Activated CD4-positive, alpha-beta T cell treated with anti-CD3 and anti-CD28 coated beads for 36 hours (primary cell): ENCODE measurements around the gene UGT1A9. TPM values are rescaled to one million over a fixed set of nuclear protein-coding genes. Genes with fewer than 3 reads are reported as not detected.

Source experiments
- ATAC-seq: fragments of 200-7000 bp; cut with Tn5 transposase; one replicate; pipeline ENCODE4 v1.10.0; 2021; ENCODE audit warnings: mild to moderate bottlenecking, moderate library complexity
- CTCF ChIA-PET: fragments of 350-600 bp; sonication (Branson Sonifier 250); formaldehyde crosslinking; loops from one replicate; lab custom pipeline; 2021; ENCODE audit warnings: antibody characterized with exemption; lab: Charles Lee
- POLR2A ChIA-PET: fragments of 350-600 bp; sonication (Branson Sonifier 250); formaldehyde crosslinking; loops from one replicate; lab custom pipeline; 2021; ENCODE audit warnings: antibody characterized with exemption, inconsistent platforms; lab: Charles Lee
- DNase-seq: peaks from one replicate; pipeline ENCODE4 v3.0.0-alpha.2; 2020
- H3K27ac Mint-ChIP-seq: one replicate; pipeline ENCODE4 v1.8.0; 2021; ENCODE audit warnings: mixed read lengths
- H3K27me3 Mint-ChIP-seq: one replicate; pipeline ENCODE4 v1.8.0; 2021; ENCODE audit warnings: mixed read lengths
- H3K36me3 Mint-ChIP-seq: one replicate; pipeline ENCODE4 v1.8.0; 2021; ENCODE audit warnings: low read depth, mixed read lengths
- H3K4me1 Mint-ChIP-seq: one replicate; pipeline ENCODE4 v1.8.0; 2021; ENCODE audit warnings: mixed read lengths
- H3K4me3 Mint-ChIP-seq: one replicate; pipeline ENCODE4 v1.8.0; 2021; ENCODE audit warnings: mild to moderate bottlenecking, moderate library complexity, mixed read lengths
- H3K9me3 Mint-ChIP-seq: one replicate; pipeline ENCODE4 v1.8.0; 2021; ENCODE audit warnings: low read depth, mixed read lengths
- intact Hi-C, 2 experiments: fragments of 100-400 bp; cut with DNase I in 1 of 2; cut with micrococcal nuclease in 1 of 2; formaldehyde crosslinking; loops; one replicate each; pipeline versions ENCODE4 v1.14.2 to v1.15.1; 2022 to 2024; cut with DNase I, micrococcal nuclease
- total RNA-seq, 2 experiments: library from RNA; stranded (reverse); gene quantifications; one replicate each; pipeline ENCODE4 v1.2.3, GENCODE V29; 2021

Gene UGT1A9
- total RNA-seq, 2 experiments from 2014 or later = not detected

DNA sequence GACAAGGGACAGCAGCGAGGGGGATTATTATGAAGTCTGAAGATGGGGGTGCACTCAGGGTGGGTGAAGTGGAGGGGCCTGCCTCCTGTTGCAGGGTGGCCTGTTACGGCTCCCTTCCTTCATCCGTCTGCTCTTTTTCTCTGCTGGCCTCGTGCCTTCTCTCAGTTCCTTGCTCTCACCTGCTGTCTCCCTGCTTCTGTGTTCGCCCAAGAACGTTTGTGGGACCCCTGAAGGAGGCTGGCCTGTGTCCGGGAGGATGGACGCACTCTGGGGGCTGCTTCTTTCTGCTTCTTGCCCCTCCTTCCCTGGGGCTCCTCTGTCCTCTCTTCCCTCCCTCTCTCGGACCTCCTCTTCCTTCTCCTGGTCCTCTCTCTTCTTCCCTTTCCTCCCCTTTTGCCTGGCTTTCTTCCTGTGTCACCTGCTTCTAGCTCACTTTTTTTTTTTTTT lies 120.2 kb downstream of the UGT1A9 start:
- H3K4me1 Mint-ChIP-seq = no peaks in the 10 kb centered on the region
- ATAC-seq = no peak
- ChIA-PET POLR2A (no interaction called here), CTCF (no interaction called here)
- no peak overlapping the region for H3K27ac Mint-ChIP-seq
- intact Hi-C loops = no loop called here
- no peak overlapping the region for H3K4me3 Mint-ChIP-seq
- H3K27me3 Mint-ChIP-seq = no peaks in the 10 kb centered on the region
- H3K36me3 Mint-ChIP-seq = no peaks in the 10 kb centered on the region
- H3K9me3 Mint-ChIP-seq = no peaks in the 10 kb centered on the region
- DNase-seq = no peak

DNA sequence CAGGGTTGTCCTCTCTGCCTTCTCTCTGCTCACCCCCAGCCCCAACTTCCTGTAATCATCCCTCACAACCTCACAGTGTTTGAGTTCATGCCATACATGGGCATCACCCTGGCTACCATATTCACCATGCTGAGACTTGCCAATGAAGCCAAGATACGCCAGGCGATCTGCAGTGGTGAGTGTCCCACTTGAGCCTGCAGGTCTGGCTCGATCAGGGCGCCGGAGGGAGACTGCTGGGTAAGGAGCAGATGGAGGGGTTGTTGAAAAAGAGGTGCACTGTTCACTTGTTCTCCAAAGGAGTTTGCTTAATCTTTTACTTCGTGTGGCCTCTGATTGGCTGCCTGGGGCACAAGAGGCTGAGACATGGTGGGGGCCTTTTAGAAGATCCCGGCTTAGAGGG lies 121.0 kb downstream of the UGT1A9 start:
- intact Hi-C loops = no loop called here
- Mint-ChIP-seq H3K4me3 (no peak overlapping the region), H3K36me3 (no peaks in the 10 kb centered on the region), H3K27me3 (no peaks in the 10 kb centered on the region), H3K4me1 (no peaks in the 10 kb centered on the region), H3K9me3 (no peaks in the 10 kb centered on the region), H3K27ac (no peak overlapping the region)
- POLR2A ChIA-PET = no interaction called here
- CTCF ChIA-PET = no interaction called here
- no peak for ATAC-seq
- DNase-seq = no peak

DNA sequence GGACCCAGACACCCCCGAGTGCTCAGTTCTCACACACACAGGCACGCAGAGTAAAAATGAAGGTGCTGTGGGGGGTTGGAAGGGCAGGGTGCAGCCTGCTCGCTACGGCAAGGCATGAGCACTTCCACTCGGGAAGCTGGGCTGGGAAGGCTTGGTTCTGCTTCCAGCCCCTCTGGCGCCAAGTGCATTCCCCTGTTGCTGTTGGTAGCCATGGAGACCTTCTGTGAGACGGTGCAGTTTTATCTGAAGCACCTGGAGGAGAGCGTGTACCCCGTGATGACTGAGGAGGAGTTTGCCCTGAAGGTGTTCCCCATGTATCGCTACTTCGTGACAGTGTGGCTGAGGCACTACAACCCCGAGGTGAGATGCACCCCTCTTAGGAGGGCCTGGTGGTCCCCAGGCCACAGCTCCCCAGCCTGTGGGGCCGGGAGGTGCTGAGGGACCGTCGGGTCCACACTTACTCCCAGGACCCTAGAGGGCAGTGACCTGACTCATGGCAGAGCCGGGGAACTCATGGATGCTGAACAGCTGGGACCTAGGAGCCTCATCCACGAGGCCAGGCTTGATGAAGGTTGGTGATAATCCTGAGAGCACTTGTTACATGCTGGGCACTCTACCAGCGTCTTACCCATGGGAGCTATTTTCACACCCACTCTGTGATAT lies 121.9 kb downstream of the UGT1A9 start:
- Mint-ChIP-seq H3K27ac (no peak overlapping the region), H3K36me3 (no peaks in the 10 kb centered on the region), H3K4me3 (no peak overlapping the region), H3K9me3 (no peaks in the 10 kb centered on the region), H3K27me3 (no peaks in the 10 kb centered on the region), H3K4me1 (no peaks in the 10 kb centered on the region)
- CTCF ChIA-PET = no interaction called here
- ATAC-seq = no peak
- intact Hi-C loops = no loop called here
- POLR2A ChIA-PET = no interaction called here
- no peak for DNase-seq

DNA sequence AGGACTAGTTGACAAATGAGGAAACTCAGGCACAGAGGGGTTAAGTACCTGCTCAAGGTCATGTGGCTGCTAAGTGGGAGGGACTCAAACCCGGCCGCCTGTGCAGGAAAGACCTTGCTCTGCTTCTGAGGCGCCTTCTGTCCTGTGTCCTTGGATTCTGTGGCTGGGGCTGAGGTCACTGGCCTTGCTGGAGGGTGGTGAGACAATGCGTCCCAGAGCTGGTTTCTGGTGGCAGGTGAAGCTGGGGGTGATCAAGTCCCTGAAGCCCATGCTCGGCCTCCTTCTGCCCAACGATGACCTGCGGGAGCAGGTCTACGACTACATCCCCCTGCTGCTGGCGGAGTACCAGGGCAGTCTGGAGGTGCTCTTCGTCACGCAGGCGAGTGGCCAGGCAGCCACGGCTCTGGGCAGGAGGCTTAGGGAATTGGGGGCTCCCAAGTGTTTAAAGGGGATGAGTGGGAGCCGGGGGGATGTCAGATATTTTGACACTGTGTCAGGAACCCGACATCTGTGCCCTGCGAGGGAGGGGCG lies 122.5 kb downstream of the UGT1A9 start:
- CTCF ChIA-PET = no interaction called here
- Mint-ChIP-seq H3K27me3 (no peaks in the 10 kb centered on the region), H3K36me3 (no peaks in the 10 kb centered on the region), H3K27ac (no peak overlapping the region), H3K9me3 (no peaks in the 10 kb centered on the region), H3K4me1 (no peaks in the 10 kb centered on the region), H3K4me3 (no peak overlapping the region)
- ATAC-seq (no peak), DNase-seq (no peak)
- intact Hi-C loops = no loop called here
- POLR2A ChIA-PET = no interaction called here

DNA sequence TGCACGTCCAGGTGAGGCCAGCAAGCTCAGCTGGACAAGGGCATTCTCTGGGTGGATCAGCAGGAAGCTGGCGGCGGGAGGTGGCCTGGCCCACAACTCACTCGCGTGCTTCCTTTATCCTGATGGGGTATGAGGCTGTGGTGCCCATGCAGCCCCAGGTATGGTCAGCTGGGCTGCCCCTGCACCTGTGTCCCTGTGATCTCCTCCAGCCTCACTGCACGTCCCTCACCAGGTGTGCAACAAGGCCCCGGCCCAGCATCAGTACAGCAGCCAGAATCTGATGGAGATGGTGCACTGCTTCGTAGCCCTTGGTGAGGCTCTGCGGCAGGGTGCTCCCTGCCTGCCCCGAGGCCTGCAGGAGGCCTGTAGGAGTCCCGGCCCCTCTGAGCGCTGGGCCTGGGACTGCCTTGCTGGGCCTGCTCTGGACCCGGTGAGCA lies 124.1 kb downstream of the UGT1A9 start:
- Mint-ChIP-seq H3K9me3 (no peaks in the 10 kb centered on the region), H3K27me3 (peaks cover 4% of the 10 kb centered on the region), H3K27ac (no peak overlapping the region), H3K36me3 (no peaks in the 10 kb centered on the region), H3K4me1 (no peaks in the 10 kb centered on the region), H3K4me3 (no peak overlapping the region)
- intact Hi-C loops = no loop called here
- POLR2A ChIA-PET = no interaction called here
- ATAC-seq (no peak), DNase-seq (no peak)
- CTCF ChIA-PET = no interaction called here

DNA sequence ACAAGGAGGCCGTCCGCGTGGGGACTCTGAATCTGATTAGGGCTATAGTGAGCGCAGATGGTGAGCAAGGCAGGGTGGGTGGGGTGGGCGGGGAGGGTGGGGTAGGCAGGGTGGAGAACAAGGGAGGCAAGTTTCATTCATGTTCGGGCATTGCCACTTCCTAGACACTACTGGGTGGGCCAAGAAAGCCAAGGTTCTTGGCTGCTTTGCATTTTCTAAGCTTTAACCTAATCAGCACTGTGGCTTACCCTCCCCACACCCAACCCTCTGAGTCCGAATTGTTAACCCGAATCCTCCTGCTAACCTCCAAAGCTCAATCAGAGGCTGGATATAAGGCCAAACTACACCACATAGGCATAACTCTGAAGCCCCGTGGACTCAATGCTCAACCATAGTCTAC lies 124.6 kb downstream of the UGT1A9 start:
- Mint-ChIP-seq H3K9me3 (no peaks in the 10 kb centered on the region), H3K27ac (no peak overlapping the region), H3K36me3 (no peaks in the 10 kb centered on the region), H3K4me1 (peaks cover 2% of the 10 kb centered on the region), H3K27me3 (peaks cover 4% of the 10 kb centered on the region), H3K4me3 (no peak overlapping the region)
- no peak for ATAC-seq
- POLR2A ChIA-PET = no interaction called here
- intact Hi-C loops = no loop called here
- CTCF ChIA-PET = no interaction called here
- DNase-seq = no peak

DNA sequence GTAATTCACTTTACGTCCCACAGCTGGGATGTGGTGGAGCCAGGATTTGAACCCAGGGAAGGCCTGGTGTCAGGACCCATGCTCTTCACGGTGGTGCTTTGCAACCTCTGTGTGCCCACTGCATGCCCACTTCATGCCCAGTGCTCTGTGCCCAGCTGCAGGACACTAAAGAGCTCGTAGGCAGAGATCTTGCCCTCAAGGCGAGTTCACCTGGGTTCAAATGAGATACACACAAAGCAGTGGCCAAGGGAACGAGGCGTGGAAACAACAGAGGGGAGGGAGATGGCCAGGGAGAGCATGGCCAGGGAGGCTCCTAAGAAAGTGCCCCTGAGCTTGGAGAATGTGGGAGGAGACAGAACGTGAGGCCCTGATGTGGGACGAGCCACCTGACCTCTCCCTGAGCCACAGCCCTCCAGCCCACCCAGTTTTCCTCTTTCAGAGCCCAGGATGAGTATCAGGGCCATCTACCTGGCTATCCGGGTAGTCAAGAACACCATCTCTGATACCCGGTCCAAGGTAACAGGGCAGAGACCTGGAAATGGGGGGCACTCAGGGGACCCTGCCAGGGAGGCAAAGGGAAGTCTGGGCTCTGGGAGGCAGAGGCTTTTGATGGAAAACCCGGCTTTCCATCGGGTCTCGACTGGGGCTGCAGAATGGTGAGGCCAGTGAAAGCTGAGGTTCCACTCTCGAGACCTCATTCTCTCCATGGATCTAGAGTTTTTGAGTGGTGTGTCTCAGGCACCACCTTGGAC lies 126.8 kb downstream of the UGT1A9 start:
- peaks cover 4% of the 10 kb centered on the region for H3K27me3 Mint-ChIP-seq
- no peak overlapping the region for H3K27ac Mint-ChIP-seq
- H3K9me3 Mint-ChIP-seq = no peaks in the 10 kb centered on the region
- ChIA-PET CTCF (no interaction called here), POLR2A (no interaction called here)
- no peak for ATAC-seq
- H3K36me3 Mint-ChIP-seq = no peaks in the 10 kb centered on the region
- H3K4me1 Mint-ChIP-seq = peaks cover 2% of the 10 kb centered on the region
- H3K4me3 Mint-ChIP-seq = no peak overlapping the region
- intact Hi-C loops = no loop called here
- no peak for DNase-seq

DNA sequence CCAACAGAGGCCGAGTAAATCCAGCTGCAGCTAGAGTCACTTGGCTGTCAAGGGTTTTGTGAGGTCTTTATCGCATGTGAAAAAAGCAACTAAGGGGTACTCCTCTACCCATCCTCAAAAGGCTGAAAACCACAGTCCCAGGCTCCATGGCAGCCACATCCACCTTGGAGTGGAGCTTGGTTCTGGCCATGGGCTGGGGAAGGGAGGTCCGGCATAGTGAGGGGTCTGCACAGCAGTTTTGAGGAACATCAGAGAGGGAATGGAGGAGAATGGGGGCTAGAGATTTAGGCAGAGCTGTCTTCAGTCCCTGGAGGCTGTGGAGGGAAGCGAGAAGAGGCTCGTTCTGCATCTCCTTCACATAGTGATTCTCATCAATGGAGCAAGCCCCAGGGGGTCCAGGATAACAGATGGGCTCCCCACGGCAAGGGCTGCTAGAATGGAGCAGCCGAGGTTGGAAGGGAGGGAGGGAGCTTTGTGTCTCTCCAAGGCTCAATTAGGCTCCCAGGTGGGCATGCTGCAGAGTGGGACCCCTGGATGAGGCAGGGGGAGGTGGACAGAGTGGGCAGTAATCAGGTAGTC lies 127.5 kb downstream of the UGT1A9 start:
- Mint-ChIP-seq H3K4me3 (no peak overlapping the region), H3K9me3 (no peaks in the 10 kb centered on the region), H3K27ac (no peak overlapping the region), H3K4me1 (peaks cover 2% of the 10 kb centered on the region), H3K36me3 (no peaks in the 10 kb centered on the region), H3K27me3 (peaks cover 5% of the 10 kb centered on the region)
- ChIA-PET POLR2A (no interaction called here), CTCF (interaction anchor here (0.8 kb wide), 1 partner anchor 88 kb away, joined by 3 read pairs; no protein-coding TSS in a partner anchor)
- ATAC-seq (no peak), DNase-seq (no peak)
- intact Hi-C loops = no loop called here

DNA sequence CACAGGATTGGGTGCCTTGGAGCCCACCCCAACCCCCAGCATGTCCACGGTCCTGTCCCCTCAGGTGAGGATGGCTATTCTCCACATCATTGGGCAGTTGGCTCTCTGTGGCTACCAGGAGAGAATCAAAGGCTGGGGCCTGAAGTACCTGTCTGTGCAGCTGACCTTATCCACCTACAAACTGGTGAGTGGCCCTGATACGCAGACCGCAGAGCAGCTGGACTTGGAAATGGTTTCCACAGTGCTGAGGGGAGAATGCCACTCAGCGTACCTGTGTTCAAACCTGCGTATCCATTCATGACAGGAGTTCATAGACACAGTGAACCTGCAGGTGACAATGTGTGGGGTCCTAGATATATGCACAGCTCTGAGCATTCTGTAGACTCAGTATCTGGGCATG lies 128.0 kb downstream of the UGT1A9 start:
- Mint-ChIP-seq H3K9me3 (no peaks in the 10 kb centered on the region), H3K27ac (no peak overlapping the region), H3K27me3 (peaks cover 9% of the 10 kb centered on the region), H3K4me1 (peaks cover 2% of the 10 kb centered on the region), H3K4me3 (no peak overlapping the region), H3K36me3 (no peaks in the 10 kb centered on the region)
- intact Hi-C loops = no loop called here
- POLR2A ChIA-PET = no interaction called here
- CTCF ChIA-PET = interaction anchor here (0.8 kb wide), 1 partner anchor 88 kb away, joined by 3 read pairs; no protein-coding TSS in a partner anchor
- DNase-seq (no peak), ATAC-seq (no peak)

DNA sequence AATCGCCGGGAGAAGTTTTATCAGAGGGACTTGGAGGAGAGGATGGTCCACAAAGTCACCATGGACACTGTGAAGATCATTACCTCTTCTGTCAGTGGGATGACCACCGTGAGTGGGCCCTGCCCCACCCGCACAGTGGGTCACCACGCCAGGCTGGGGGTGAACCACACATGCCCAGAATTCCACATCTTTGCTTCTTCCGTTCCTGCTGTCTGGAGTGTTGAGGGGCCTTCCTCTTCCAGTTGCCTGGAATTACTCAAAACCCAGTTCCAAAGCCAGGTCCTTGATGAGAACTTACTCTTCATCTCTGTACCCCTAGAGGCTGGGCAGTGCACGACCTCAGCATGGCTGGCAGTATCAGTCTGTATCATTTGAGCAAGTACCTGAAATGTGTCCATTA lies 128.5 kb downstream of the UGT1A9 start:
- peaks cover 2% of the 10 kb centered on the region for H3K4me1 Mint-ChIP-seq
- DNase-seq (no peak), ATAC-seq (no peak)
- intact Hi-C loops = no loop called here
- peaks cover 9% of the 10 kb centered on the region for H3K27me3 Mint-ChIP-seq
- H3K4me3 Mint-ChIP-seq = no peak overlapping the region
- H3K27ac Mint-ChIP-seq = no peak overlapping the region
- H3K9me3 Mint-ChIP-seq = no peaks in the 10 kb centered on the region
- ChIA-PET POLR2A (no interaction called here), CTCF (interaction anchor here (0.8 kb wide), 1 partner anchor 89 kb away, joined by 3 read pairs; no protein-coding TSS in a partner anchor)
- H3K36me3 Mint-ChIP-seq = no peaks in the 10 kb centered on the region

DNA sequence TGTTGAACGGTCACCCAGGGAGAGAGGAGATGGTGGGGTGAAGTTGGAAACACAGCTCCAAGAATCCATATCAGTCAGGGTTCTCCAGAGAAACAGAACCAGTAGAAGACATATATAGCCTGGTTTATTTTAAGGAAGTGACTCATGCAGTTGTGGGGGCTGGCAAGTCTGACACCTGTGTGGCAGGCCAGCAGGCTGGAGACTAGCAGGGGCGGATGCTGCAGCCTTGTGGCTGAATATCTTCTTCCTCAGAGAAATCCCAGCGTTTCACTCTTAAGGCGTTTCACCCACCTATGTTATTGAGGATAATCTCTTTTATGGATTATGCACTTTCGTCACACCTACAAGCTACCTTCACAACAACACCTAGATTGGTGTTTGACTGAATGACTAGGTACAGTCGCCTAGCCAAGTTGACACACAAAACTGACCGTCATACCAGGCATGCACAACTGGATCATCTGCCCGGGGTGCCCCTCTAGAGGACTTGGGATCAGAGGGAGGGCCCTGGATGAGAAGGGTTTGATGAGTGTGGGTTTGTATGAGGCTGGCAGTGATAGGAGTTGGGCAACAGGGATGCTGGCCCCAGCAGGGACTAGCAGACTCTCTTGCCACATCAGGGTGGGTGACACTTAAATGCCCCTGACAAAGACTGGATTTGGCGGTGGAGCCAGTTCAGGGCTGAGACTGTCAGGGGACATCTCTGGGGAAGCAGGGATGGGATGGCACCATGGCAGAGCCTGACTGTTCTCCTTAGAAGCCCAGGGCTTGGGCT lies 129.8 kb downstream of the UGT1A9 start:
- no peak overlapping the region for H3K4me3 Mint-ChIP-seq
- H3K27me3 Mint-ChIP-seq = peaks cover 9% of the 10 kb centered on the region
- H3K36me3 Mint-ChIP-seq = no peaks in the 10 kb centered on the region
- ChIA-PET CTCF (no interaction called here), POLR2A (no interaction called here)
- peaks cover 2% of the 10 kb centered on the region for H3K4me1 Mint-ChIP-seq
- intact Hi-C loops = no loop called here
- no peaks in the 10 kb centered on the region for H3K9me3 Mint-ChIP-seq
- DNase-seq = peak; percentile 43
- no peak overlapping the region for H3K27ac Mint-ChIP-seq
- ATAC-seq = peak; percentile 63
